Lower leg skin (tissue), 3 donors: Measurements from ENCODE around the gene AADAT.

ENCODE experiments used
- POLR2A ChIP-seq, 2 donors: fragments of 450-650 bp; IDR thresholded peaks; one replicate each; pipeline ENCODE4 v1.6.1; 2016 to 2017; ENCODE audit warnings: antibody characterized with exemption in 2 of 2, mild to moderate bottlenecking in 1 of 2, moderate library complexity in 1 of 2
- TF ChIP-seq, protein P1 (sequence below), 3 donors: fragments of 450-650 bp; IDR thresholded peaks; one replicate each; pipeline ENCODE4 v1.5.1; 2016; ENCODE audit warnings: antibody characterized with exemption in 3 of 3, mild to moderate bottlenecking in 3 of 3, moderate library complexity in 2 of 3

GRCh38 chr4:170102426-170102825 is 12.7 kb upstream of the AADAT start:
- TF ChIP-seq, protein P1, sequence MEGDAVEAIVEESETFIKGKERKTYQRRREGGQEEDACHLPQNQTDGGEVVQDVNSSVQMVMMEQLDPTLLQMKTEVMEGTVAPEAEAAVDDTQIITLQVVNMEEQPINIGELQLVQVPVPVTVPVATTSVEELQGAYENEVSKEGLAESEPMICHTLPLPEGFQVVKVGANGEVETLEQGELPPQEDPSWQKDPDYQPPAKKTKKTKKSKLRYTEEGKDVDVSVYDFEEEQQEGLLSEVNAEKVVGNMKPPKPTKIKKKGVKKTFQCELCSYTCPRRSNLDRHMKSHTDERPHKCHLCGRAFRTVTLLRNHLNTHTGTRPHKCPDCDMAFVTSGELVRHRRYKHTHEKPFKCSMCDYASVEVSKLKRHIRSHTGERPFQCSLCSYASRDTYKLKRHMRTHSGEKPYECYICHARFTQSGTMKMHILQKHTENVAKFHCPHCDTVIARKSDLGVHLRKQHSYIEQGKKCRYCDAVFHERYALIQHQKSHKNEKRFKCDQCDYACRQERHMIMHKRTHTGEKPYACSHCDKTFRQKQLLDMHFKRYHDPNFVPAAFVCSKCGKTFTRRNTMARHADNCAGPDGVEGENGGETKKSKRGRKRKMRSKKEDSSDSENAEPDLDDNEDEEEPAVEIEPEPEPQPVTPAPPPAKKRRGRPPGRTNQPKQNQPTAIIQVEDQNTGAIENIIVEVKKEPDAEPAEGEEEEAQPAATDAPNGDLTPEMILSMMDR (IDR thresholded peaks at IDR 0.05), result no peak
- no peak for TF ChIP-seq POLR2A (IDR thresholded peaks at IDR 0.05)
